ENCODE results near the gene USP49. TPM values are rescaled to one million over a fixed set of nuclear protein-coding genes. Genes with fewer than 3 reads are reported as not detected.

Gene USP49
- polyA plus RNA-seq, 6 donors from 2014 or later, result 0.62 to 1.0 (median 0.69) TPM; not detected in 1

Other genes with a start within 250 kb of the USP49 start
- gene TFEB, start 159.8 kb downstream of the USP49 start, polyA plus RNA-seq (ENCODE audit: low read depth in 6 of 6), result 100 to 1,000 TPM in 1 of 6 donors, 10 to 100 TPM in 5; 52.3 to 145 (median 72.6) TPM
- not detected for gene PGC, start 148.0 kb downstream of the USP49 start, polyA plus RNA-seq (ENCODE audit: low read depth in 6 of 6)
- 1 to 10 TPM in 5 of 6 donors, not detected in 1; 1.5 to 3.3 (median 1.8) TPM for gene FRS3, start 115.5 kb downstream of the USP49 start, polyA plus RNA-seq (ENCODE audit: low read depth in 6 of 6)
- not detected for gene PRICKLE4, start 114.6 kb downstream of the USP49 start, polyA plus RNA-seq (ENCODE audit: low read depth in 6 of 6)
- gene TOMM6, start 107.7 kb downstream of the USP49 start, polyA plus RNA-seq (ENCODE audit: low read depth in 6 of 6), result 100 to 1,000 TPM; 366 to 456 (median 377) TPM
- 10 to 100 TPM in 4 of 6 donors, 1 to 10 TPM in 2; 9.5 to 12.0 (median 10.5) TPM for gene MED20, start 25.8 kb upstream of the USP49 start, polyA plus RNA-seq (ENCODE audit: low read depth in 6 of 6)
- gene BYSL, start 26.1 kb upstream of the USP49 start, polyA plus RNA-seq (ENCODE audit: low read depth in 6 of 6), result 1 to 10 TPM; 3.0 to 8.6 (median 5.5) TPM
- 100 to 1,000 TPM; 207 to 529 (median 394) TPM for gene CCND3, start 46.4 kb upstream of the USP49 start, polyA plus RNA-seq (ENCODE audit: low read depth in 6 of 6)
- 10 to 100 TPM; 10.3 to 25.6 (median 18.6) TPM for gene TAF8, start 155.1 kb upstream of the USP49 start, polyA plus RNA-seq (ENCODE audit: low read depth in 6 of 6)
- gene C6orf132, start 247.2 kb upstream of the USP49 start, polyA plus RNA-seq (ENCODE audit: low read depth in 6 of 6), result not detected

Data from naive B cell (primary cell).